OCI-LY3 (cell line): ENCODE measurements around the gene DPT.

Experiments
- EZH2phosphoT487 ChIP-seq: fragments of 200-600 bp; shearing (Covaris generic); IDR thresholded peaks from 2 replicates; pipeline ENCODE4 v1.6.1; 2018; ENCODE audit warnings: antibody characterized with exemption, mixed run types, low read depth
- TF ChIP-seq, protein P1 (sequence below): fragments of 200-600, 300-600 bp; sonication (generic); IDR thresholded peaks from 2 replicates; pipeline ENCODE4 v1.5.1; 2014; ENCODE audit warnings: antibody characterized with exemption, low read length, low read depth

DNA sequence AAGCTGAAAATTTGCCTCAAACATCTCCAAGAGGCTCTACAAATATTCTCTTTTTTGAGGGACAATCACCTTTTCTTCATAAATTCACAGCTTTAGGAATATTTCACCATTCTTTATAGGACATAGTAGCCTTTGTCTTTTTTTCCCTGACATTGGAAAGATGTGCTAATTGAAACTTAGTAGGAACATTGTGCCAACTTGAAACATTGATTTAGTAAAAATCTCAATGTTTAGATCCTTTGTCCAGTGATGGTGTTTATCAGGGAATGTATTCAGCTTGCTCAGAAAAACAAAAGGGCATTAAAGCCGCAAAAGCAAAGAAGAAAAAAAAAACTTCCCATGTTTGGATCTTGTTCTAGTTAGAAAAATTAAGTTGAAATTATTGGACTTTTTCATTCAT is 52.1 kb downstream of the DPT start:
- TF ChIP-seq, protein P1, sequence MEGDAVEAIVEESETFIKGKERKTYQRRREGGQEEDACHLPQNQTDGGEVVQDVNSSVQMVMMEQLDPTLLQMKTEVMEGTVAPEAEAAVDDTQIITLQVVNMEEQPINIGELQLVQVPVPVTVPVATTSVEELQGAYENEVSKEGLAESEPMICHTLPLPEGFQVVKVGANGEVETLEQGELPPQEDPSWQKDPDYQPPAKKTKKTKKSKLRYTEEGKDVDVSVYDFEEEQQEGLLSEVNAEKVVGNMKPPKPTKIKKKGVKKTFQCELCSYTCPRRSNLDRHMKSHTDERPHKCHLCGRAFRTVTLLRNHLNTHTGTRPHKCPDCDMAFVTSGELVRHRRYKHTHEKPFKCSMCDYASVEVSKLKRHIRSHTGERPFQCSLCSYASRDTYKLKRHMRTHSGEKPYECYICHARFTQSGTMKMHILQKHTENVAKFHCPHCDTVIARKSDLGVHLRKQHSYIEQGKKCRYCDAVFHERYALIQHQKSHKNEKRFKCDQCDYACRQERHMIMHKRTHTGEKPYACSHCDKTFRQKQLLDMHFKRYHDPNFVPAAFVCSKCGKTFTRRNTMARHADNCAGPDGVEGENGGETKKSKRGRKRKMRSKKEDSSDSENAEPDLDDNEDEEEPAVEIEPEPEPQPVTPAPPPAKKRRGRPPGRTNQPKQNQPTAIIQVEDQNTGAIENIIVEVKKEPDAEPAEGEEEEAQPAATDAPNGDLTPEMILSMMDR = no peak
- TF ChIP-seq EZH2phosphoT487 = no peak
